Measurements from ENCODE around the gene IL5RA.

Gene IL5RA

DNA sequence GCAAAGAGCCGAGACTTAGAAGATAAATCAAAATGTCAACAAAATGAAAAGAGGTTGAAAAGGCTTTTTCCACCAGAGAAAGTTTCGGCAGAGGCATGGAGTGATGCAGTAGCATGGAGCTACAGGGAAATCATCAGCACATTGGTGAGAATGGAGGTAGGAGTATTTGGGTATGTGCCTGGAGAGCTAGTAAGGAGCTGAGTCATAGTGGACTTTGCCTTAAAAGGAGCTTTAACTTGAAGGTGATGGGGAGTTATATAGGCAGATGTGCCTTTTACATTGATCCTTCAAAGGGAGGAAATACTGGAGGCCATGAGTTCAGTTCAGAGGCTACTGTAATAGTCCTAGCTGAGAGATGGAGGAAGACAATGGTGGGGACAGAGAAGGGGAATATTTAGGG, 44.3 kb downstream of the IL5RA start:
- no peak for DNase-seq (ENCODE audit: low spot score)

DNA sequence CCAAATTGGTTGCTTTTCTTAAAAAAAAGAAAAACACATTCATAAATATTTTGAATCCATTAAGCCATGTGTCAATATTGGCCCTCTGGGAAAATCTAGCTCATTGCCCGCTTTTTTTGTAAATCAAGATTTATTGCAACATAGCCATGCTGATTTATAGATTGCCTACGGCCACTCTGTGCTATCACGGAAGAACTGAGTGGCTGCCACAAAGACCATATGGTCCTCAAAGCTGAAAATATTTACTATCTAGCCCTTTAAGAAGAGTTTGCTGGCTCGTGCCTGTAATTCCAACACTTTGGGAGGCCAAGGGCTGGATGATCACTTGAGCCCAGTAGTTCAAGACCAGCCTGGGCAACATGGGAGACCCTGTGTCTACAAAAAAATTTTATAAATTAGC, 45.9 kb downstream of the IL5RA start:
- DNase-seq (ENCODE audit: low spot score), result no peak

DNA sequence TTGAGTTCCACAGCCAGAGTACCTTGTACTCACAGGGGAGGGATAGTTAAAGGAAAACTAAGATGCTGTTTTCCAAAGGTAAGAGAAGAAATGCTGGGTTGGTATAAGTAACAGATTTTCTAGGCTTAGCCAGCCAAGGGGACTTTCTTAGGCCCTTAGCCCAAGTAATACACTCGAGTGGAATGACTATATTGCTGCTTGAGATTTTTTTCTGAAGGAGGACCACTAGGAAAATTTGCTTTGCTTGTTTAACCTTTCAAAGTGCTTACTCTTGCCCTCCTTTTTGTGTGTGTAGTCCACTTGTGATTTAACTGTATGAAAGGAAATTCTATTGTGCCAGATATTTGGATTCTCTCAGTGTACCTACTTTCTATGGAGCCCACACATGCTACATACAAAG, 50.5 kb downstream of the IL5RA start:
- DNase-seq (ENCODE audit: low spot score), result no peak

DNA sequence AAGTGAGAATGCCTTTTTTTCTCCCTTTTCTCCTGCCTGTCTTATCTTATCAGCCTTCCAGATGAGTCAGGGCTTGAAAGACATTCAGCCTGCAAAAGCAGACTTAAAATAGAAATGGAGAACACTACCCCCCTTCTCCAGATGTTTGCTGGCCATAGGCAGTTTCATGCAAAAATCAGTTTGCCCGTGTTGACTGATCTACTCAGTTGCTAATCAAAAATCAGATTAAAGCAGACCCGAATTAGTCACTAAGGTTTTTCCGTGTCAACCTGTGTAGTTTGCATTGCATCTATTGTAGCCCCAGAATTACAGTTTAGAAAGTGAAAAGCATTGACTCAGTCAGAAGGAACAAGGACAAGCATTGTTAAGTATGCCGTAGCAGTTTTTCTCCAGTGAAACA, 56.2 kb downstream of the IL5RA start:
- peak; percentile 12 for DNase-seq (ENCODE audit: low spot score)

DNA sequence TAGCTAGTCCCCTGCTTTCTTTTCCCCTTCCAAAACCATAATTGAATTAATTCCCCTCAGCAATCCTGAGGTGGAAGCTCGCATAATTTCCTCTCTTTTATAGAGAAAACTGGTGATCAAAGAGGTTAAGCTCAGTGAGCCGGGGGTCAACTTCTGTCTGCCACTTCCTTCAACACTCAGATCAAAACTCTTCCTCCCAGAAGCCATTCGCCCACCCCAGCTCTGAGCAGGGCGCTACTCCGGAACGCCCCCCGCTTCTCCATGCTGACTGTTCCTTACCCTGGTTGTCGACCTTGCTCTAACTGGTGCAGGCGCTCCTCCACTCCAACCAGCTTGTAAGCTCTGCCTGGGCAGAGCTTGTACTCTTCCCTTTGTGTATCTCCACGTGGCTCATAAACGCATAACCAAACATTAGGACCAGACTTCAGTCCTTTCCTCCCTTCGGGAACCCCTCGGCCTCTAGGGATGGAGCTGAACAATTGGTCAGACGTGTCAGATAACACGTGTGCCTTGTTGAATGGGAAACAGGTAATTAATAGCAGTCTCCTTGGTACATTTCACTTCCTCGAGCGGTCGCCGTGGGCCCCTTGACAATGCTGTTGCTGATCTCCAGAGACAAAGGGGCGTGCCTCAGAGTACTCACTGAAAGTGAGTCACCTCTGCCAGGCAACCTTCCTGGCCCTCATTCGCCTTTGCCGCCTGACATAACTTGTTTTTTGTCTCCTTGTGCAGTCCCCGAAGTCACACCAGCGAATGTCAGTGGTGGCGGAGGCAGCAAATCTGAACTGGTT, 71.8 kb downstream of the IL5RA start:
- no peak for DNase-seq (ENCODE audit: low spot score)

DNA sequence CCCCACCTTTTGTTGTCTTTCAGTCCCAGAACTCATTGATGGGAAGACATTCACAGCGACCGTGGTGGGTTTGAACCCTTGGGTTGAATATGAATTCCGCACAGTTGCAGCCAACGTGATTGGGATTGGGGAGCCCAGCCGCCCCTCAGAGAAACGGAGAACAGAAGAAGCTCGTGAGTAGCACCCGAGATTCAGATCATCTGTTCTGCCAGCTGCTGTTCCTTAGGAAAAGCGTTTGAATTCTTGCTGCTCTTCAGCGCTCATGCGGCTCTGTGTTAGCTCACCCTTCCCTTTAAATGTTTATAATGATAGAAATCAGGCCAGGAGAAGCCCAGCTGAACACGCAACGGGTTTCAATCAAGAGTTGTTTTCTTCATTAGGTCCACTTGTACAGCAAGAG, 73.0 kb downstream of the IL5RA start:
- peak; percentile 7 for DNase-seq (ENCODE audit: low spot score)

DNA sequence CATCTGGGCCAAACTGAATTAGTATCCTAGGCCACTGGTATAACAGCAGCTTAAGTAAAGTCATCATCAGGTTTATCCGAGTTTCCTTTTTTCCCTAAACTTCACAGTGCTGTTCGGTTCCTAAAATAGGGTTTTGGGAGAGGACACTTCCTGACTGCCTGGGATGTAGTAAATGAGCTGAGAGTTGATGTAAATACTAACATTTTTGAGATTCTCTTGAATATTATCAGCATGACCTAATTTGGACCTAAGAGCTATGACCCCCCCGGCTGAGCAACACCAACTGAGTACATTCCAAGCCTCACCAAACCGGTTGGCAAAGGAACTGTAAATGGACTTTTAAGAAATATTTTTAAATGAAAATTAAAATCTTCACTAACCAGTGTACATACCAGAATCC, 78.8 kb downstream of the IL5RA start:
- DNase-seq (ENCODE audit: low spot score), result no peak

DNA sequence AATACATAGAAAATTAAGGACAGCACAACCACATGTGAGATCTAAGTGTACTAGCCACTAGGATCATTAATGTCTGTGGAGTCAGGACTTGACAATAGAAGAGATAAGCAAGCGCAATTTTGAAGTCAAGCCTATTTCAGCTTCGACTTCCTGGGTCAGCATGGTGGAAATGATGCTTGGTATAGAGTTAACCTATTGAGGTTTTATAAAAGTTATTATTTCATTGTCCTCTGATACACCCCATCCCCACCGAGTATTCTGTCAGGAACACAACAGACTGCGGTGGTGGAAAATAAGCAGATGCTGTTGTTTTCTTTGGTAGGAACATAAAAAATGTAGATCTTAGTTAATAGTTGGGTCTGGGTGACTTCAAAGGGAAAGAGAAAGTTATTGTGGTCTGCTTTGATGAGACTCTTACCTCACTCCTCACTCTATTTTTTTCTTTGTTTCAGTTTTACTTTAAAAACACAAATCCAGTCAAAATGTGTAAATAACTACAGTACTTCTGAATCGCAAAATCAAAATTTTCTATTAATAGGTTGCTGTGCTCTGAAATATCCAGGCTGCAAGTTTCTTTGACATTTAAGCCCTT, 82.1 kb downstream of the IL5RA start:
- DNase-seq (ENCODE audit: low spot score), result no peak

DNA sequence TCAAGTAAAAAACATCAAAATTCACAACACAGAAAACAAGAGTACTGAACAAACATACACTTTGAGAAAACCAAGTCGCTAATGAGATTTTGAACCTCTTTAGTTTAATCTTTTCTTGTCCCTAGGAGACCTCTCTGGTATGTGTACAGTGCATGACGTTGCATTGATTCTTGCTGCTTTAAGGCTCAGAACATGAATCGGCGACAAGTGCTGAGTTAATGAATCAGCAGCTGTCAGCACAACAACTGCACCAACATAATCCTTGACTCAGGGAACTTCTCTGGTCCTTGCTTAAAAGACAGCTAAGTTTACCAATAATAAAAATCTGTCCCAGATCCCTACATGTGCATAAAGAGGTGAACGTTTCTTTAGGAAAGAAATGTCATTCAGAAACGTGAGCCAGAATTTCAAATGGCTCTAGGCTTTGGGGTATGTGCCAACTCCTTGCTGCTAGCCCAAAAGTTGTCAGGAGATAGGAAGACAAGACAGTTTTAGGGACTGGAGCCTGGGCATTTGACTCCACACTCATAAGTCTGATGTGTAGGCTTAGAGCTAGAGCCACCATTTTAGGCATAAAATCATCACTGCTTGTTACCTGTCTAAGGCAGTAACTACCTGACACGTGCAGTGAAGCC, 86.9 kb downstream of the IL5RA start:
- DNase-seq (ENCODE audit: low spot score), result no peak

DNA sequence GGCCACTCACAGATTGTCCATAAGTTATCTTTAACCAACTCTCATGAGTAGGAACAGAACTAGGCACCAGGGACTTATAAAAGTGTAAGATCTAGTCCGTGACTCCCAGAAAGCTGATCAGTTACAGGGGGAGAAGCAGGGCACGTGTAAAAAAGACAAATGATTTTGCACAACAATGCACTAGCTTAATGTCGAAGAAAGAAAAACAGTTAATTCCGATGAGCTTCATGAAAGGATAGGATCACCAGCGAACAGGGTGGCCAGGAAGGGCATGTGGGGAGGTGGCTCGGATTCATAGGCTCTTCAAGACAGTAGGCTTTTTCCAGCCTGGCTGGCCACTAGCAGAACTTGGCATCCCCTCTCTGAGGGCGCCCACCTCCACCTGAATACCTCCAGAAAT, 90.0 kb downstream of the IL5RA start:
- DNase-seq (ENCODE audit: low spot score), result no peak
